KMS-11 (cell line): ENCODE results near the gene BCAN.

Experiments
- H2AFZ ChIP-seq: fragments of 200-600 bp; sonication (generic); 2 replicates; pipeline ENCODE4 v1.6.1; 2016; ENCODE audit warnings: antibody characterized with exemption, mixed run types, low read depth
- H3K27ac ChIP-seq: fragments of 200-600 bp; sonication (generic); 2 replicates; pipeline ENCODE4 v1.6.1; 2016; ENCODE audit warnings: mild to moderate bottlenecking, mixed run types
- H3K27me3 ChIP-seq: fragments of 200-600 bp; sonication (generic); 2 replicates; pipeline ENCODE4 v1.6.1; 2017; ENCODE audit warnings: mild to moderate bottlenecking, low read depth, mixed run types, moderate library complexity; ENCODE audit not compliant: insufficient read depth
- H3K36me3 ChIP-seq: fragments of 200-600 bp; sonication (generic); 2 replicates; pipeline ENCODE4 v1.6.1; 2017; ENCODE audit warnings: mild to moderate bottlenecking, mixed run types; ENCODE audit not compliant: insufficient read depth
- H3K4me1 ChIP-seq: fragments of 200-600 bp; sonication (generic); 2 replicates; pipeline ENCODE4 v1.6.1; 2016; ENCODE audit warnings: mild to moderate bottlenecking, low read depth, mixed run types; ENCODE audit not compliant: poor library complexity, severe bottlenecking
- H3K4me2 ChIP-seq: fragments of 200-600 bp; sonication (generic); 2 replicates; pipeline ENCODE4 v1.7.0; 2016; ENCODE audit warnings: mild to moderate bottlenecking, mixed run types
- H3K4me3 ChIP-seq: fragments of 200-600 bp; sonication (generic); IDR thresholded peaks from 2 replicates; pipeline ENCODE4 v1.6.1; 2017; ENCODE audit warnings: low read depth, low read length, mixed read lengths; ENCODE audit not compliant: insufficient read depth
- H3K79me2 ChIP-seq: fragments of 200-600 bp; sonication (generic); 2 replicates; pipeline ENCODE4 v1.6.1; 2016; ENCODE audit warnings: low read depth, mixed run types; ENCODE audit not compliant: insufficient read depth
- H3K9ac ChIP-seq: fragments of 200-600 bp; sonication (generic); 2 replicates; pipeline ENCODE4 v1.6.1; 2016; ENCODE audit warnings: mild to moderate bottlenecking, mixed run types
- H4K20me1 ChIP-seq: fragments of 200-600 bp; sonication (generic); 2 replicates; pipeline ENCODE4 v1.6.1; 2016; ENCODE audit warnings: mild to moderate bottlenecking, mixed run types; ENCODE audit not compliant: insufficient read depth
- TF ChIP-seq, protein P1 (sequence below): fragments of 200-600 bp; sonication (generic); conservative IDR thresholded peaks from 2 replicates; pipeline ENCODE4 v1.6.1; 2017; ENCODE audit warnings: low read depth, mild to moderate bottlenecking, antibody characterized with exemption, low read length, moderate library complexity, mixed read lengths

The BCAN gene

DNA sequence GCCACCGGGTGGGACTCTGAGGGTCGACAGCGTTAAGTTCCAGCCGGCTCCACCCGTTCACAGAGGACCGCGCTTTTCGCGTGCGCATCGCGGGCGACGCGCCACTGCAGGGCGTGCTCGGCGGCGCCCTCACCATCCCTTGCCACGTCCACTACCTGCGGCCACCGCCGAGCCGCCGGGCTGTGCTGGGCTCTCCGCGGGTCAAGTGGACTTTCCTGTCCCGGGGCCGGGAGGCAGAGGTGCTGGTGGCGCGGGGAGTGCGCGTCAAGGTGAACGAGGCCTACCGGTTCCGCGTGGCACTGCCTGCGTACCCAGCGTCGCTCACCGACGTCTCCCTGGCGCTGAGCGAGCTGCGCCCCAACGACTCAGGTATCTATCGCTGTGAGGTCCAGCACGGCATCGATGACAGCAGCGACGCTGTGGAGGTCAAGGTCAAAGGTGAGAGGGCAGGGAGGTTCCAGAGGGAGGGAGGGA is 4.9 kb downstream of the BCAN start:
- TF ChIP-seq, protein P1, sequence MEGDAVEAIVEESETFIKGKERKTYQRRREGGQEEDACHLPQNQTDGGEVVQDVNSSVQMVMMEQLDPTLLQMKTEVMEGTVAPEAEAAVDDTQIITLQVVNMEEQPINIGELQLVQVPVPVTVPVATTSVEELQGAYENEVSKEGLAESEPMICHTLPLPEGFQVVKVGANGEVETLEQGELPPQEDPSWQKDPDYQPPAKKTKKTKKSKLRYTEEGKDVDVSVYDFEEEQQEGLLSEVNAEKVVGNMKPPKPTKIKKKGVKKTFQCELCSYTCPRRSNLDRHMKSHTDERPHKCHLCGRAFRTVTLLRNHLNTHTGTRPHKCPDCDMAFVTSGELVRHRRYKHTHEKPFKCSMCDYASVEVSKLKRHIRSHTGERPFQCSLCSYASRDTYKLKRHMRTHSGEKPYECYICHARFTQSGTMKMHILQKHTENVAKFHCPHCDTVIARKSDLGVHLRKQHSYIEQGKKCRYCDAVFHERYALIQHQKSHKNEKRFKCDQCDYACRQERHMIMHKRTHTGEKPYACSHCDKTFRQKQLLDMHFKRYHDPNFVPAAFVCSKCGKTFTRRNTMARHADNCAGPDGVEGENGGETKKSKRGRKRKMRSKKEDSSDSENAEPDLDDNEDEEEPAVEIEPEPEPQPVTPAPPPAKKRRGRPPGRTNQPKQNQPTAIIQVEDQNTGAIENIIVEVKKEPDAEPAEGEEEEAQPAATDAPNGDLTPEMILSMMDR = no peak
- no peak overlapping the region for H3K4me2 ChIP-seq
- no peak overlapping the region for H2AFZ ChIP-seq
- no peaks in the 10 kb centered on the region for H4K20me1 ChIP-seq
- no peaks in the 10 kb centered on the region for H3K4me1 ChIP-seq
- no peak overlapping the region for H3K9ac ChIP-seq
- H3K27ac ChIP-seq = no peak overlapping the region
- no peaks in the 10 kb centered on the region for H3K79me2 ChIP-seq
- H3K4me3 ChIP-seq = no peak overlapping the region
- no peaks in the 10 kb centered on the region for H3K36me3 ChIP-seq
- peaks cover 98% of the 10 kb centered on the region for H3K27me3 ChIP-seq

DNA sequence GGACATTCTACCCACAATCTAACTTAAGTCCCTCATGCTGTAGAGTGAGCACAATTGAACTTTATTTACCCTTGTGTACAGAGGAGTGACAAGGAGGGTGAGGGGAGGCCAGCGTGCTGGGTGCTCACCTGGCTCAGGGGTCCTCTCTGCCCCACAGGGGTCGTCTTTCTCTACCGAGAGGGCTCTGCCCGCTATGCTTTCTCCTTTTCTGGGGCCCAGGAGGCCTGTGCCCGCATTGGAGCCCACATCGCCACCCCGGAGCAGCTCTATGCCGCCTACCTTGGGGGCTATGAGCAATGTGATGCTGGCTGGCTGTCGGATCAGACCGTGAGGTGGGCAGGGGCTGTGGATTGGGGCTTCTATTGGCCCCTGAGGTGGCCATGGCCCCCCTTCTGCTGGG is 5.4 kb downstream of the BCAN start:
- Histone ChIP-seq H4K20me1 (no peaks in the 10 kb centered on the region), H2AFZ (no peak overlapping the region), H3K4me3 (no peak overlapping the region), H3K4me2 (no peak overlapping the region), H3K9ac (no peak overlapping the region), H3K79me2 (no peaks in the 10 kb centered on the region), H3K27me3 (peaks cover 100% of the 10 kb centered on the region), H3K36me3 (no peaks in the 10 kb centered on the region), H3K27ac (no peak overlapping the region), H3K4me1 (no peaks in the 10 kb centered on the region)
- TF ChIP-seq, protein P1 = no peak

DNA sequence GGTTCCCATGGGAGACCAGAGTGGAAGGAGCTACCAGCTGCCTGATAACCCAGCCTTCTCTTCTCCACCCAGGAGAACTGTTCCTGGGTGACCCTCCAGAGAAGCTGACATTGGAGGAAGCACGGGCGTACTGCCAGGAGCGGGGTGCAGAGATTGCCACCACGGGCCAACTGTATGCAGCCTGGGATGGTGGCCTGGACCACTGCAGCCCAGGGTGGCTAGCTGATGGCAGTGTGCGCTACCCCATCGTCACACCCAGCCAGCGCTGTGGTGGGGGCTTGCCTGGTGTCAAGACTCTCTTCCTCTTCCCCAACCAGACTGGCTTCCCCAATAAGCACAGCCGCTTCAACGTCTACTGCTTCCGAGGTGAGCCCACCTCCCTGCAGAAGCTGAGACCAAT is 6.6 kb downstream of the BCAN start:
- Histone ChIP-seq H3K27ac (no peak overlapping the region), H3K27me3 (peaks cover 100% of the 10 kb centered on the region), H2AFZ (no peak overlapping the region), H3K9ac (no peak overlapping the region), H3K36me3 (no peaks in the 10 kb centered on the region), H3K79me2 (no peaks in the 10 kb centered on the region), H3K4me3 (no peak overlapping the region), H3K4me2 (no peak overlapping the region), H3K4me1 (no peaks in the 10 kb centered on the region), H4K20me1 (no peaks in the 10 kb centered on the region)
- TF ChIP-seq, protein P1 = no peak

DNA sequence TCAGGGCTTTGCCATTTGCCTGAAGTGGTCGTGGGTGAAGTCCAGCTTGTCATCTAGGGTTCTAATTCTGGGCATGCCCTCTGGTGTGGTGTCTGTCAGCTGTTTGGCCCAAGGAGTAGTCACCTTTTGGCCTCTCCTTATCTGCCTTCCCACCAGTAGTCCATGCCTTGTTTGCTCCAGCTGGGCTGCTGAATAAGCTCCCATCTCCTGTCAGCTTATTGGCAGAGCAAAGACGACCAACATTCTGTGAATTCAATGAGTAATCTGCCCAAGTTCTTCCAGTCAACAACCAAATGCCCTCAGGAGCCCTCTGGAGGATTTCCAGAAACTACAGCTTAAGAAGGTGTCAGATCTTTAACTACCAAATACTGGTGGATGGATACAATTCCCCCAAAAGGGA is 7.0 kb downstream of the BCAN start:
- TF ChIP-seq, protein P1 = no peak
- Histone ChIP-seq H3K4me2 (no peak overlapping the region), H3K36me3 (no peaks in the 10 kb centered on the region), H2AFZ (no peak overlapping the region), H3K27me3 (peaks cover 100% of the 10 kb centered on the region), H3K4me1 (no peaks in the 10 kb centered on the region), H3K79me2 (no peaks in the 10 kb centered on the region), H3K27ac (no peak overlapping the region), H3K9ac (no peak overlapping the region), H4K20me1 (no peaks in the 10 kb centered on the region), H3K4me3 (no peak overlapping the region)
